Measurements from ENCODE around the gene METRN.
"Not testable (repeated sequence)": the region's sequence is repeated elsewhere in the genome, so short reads cannot be mapped to it uniquely, and the experiment has no call there.

The METRN gene

DNA sequence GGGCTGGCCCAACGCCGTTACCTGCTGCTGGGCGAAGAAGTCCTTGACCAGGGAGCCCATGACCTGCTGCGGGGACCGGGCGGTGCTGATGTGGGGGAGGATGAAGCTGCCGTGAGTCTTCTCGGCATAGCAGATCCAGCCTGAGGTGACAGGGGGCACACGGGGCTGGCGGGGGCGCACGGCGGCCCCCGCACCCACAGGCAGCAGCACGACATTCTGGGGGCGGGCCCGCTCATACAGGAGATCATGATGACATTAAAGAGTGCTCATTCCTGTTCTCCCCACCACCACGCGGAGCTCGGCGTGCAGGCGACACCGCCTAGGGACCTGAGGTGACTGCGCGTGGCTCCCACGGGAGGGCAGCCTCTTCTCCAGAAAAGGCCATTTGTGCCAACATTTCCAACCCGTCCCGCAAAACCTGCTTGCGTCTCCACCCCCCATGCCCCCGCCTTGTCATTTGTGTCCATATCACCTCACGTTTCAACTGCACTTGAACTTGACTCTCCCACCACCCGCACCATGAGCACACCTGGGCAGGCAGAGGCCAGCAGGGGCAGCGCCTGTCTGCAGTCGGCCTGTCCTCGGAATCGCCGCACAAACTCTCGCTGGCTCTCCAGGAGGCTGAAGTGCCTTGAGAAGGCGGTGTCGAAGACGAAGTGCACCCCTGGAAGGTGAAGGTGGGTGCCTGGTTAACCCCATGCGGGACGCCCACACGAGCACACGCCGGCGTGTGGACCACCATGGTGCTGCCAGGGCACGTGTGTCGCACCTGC, 19.5 kb downstream of the METRN start:
- no peak for DNase-seq (ENCODE audit: low read depth in 2 of 3, low spot score in 2 of 3)

DNA sequence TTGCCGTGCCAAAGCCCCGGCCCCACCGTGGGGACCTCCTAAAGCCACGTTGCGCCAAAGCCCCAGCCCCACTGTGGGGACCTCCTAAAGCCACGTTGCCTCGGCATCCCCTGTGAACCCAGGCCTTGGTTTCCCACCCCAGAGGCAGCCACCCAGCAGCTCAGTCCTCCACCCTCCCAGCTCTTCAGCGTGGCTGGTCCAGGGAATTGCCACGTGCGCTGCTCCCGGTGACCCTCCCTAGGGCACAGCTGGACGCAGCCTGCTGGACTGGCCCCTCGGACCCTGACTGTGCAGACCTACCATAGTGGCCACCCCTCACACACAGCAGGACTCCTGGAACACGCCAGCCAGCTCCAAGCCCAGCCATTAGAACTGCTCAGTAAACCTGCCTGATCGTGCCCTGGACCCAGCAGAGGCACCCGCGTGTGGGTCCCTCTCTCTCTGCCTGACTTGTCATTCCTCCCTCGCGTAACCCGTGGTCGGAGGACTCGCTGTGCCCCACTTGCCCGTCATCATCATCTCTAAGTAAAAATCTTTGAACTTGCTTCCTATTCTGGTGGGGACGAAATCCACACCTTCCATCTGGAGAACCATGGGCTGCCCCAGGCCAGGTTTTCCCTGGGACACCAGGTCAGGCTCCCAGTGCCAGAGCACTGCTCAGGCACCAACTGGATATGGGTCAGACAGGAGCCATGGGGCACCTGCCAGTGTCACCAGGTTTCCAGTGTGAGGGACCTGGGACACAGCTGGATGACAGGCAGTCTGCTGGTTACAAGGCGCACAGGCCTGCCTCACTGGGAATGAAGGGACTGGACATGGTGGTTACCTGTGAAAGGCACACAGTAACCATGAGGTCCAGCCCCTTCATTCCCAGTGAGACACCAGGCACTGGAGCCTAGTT, 20.3 kb downstream of the METRN start:
- no peak for DNase-seq (ENCODE audit: low read depth in 2 of 3, low spot score in 2 of 3)

GRCh38 chr16:735982-736453, 21.1 kb downstream of the METRN start:
- DNase-seq (ENCODE audit: low read depth in 2 of 3, low spot score in 2 of 3): peak in 1 of 3 experiments; percentile 47

GRCh38 chr16:736936-737481, 22.1 kb downstream of the METRN start:
- no peak for DNase-seq (ENCODE audit: low read depth in 2 of 3, low spot score in 2 of 3)

DNA sequence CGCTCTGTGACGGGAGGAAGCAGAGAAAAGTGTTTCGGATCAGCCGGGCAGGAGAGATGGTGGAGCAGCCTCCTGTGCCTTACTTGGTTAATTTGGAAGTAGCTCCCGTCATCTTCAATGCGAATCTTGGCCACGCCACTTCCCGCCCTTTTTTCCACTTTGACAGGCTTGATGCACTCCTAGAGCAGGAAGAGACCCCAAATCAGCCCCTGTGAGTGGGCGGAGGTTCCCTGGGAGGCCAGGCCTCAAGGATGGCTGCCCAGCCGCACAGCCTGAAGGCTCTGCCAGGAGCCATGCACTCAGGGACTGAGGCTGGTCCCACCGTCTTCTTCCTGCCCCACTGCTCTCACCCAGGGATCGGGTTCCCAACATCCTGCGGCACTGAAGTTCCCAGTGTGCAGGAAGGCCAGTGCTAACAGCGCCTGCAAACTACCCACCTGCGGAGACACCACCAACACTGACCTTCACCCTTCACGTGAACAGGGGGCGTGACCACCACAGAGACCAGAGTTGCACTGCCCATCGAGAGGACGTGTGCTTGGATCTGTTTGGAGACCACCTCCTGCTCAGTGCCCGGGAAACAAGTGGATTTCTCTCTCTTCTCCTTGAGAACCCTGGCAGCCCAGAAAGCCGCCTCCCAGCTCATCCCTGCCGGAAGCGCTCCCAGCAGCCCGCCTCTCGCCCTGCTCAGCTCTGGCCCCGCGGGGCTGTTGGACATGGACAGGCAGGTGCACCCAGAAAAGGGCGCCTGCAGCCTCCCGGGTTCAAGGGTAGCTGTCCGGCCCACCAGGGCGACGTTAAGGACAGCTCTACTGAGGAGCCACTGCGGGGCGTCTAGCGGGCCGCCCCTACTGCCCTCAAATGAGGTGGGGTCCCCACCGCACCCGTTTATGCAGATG, 24.9 kb downstream of the METRN start:
- DNase-seq (ENCODE audit: low read depth in 2 of 3, low spot score in 2 of 3): no peak

DNA sequence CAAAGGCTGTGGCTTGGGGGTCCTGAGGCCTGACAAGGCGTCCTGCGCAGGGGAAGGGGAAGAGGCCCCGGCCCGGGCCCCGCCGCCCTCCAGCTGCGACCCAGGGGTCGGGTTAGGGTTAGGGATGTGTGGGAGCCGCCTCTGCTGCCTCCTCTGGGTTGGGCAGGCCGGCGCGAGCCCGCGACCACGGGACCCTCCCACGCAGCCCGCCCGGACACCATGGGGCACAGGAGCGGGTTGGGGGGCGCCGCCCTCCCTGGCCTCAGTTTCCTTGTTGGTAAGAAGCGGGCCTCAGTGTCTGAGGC, 25.5 kb downstream of the METRN start:
- no peak for DNase-seq (ENCODE audit: low read depth in 2 of 3, low spot score in 2 of 3)

DNA sequence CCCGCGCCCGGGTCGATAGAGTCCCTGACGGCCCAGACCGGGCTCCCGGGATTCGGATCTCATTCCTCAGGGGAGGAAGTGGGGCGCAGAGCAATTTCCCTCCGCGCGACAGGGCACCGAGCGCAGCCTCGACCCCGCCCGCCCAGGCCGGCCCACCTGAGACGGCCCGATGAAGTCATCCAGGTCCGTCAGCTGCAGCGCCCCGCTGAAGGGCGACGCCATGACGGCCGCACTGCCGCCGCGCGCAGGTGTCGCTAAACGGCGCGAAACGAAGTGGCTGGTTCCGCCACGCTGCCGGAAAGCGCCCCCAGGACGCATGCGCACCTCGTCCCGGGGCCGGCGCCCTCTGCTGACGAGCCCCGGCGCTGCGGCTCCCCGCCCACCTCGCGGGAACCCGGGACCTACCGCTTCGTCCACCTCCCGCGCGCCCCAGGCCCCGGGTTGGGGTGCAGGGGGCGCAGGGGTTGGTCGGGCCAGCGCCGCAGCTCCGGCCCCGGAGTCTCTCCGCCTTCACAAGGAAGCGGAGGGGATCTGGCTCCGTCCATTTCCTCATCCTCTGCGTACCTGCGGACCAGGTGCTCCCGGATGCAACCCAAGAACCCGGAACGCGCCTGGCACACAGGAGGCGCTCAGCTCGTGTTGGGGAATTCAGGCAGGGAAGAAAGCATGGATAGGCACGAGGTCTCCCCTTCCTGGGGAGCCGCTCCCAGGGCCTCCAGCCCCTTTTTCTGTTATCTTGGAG, 26.0 kb downstream of the METRN start, which contains the start of gene CIAO3:
CIAO3 (minus strand) TSS at position 234 of the 742 bp plus-strand sequence; CDS start at position 222, 12 bp downstream.
- DNase-seq (ENCODE audit: low read depth in 2 of 3, low spot score in 2 of 3): peak; percentile 92 to 97 (median 97)

GRCh38 chr16:741986-742629, 27.2 kb downstream of the METRN start:
- no peak for DNase-seq (ENCODE audit: low read depth in 2 of 3, low spot score in 2 of 3)

GRCh38 chr16:742894-743293, 28.0 kb downstream of the METRN start:
- not testable (repeated sequence) for DNase-seq (ENCODE audit: low read depth in 2 of 3, low spot score in 2 of 3)

DNA sequence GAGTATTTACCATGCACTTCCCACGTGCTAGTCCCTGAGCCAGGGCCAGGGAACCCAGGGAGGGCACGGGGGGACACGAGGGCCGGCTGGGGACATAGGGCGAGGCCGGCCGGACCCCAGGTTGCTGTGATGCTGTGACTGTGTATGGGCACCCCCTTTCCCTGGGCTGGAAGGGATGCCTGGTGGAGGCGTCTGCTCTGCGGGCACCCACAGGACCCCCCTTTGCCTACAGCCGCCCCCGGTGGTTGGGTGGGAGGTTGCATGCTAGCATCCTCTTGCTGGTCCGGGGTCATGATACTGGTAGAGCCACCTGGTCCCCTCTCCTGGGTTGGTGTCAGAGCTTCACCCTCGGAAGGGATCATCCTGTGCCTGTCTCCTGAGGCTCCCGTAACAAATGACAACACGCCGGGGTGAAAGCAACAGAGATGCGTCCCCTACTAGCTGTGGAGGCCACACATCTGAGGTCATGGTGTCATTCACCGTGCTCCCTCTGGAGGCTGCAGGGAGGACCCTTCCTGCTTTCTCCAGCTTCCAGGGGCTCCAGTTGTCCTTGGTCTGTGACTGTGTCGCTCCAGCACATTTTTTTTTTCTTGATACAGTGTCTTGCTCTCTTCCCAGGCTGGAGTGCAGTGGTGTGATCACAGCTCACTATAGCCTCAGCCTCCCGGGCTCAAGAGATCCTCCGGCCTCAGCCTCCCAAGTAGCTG, 29.0 kb downstream of the METRN start:
- no peak for DNase-seq (ENCODE audit: low read depth in 2 of 3, low spot score in 2 of 3)

- DNase-seq (ENCODE audit: low read depth in 2 of 3, low spot score in 2 of 3): no peak
Measured at GRCh38 chr16:745739-746138, 30.8 kb downstream of the METRN start.

DNA sequence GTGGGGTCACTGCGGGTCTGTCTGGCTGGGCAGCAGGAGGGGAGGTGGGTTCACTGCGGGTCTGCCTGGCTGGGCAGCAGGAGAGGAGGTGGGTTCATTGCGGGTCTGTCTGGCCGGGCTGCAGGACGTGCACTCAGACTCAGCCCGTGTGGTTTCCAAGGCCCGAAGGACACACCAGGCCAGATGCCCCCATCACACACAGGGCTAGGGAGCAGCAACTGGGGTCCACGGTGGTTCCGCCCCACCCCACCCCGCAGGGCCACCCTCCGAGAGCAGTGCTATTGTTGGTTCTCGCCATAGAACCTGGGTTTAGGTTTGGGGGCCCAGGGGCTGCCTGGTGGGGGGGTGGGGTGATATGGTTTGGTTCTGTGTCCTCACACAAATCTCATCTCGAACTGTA, 31.7 kb downstream of the METRN start:
- no peak for DNase-seq (ENCODE audit: low read depth in 2 of 3, low spot score in 2 of 3)

- no peak for DNase-seq (ENCODE audit: low read depth in 2 of 3, low spot score in 2 of 3)
Measured at GRCh38 chr16:747978-748746, 33.2 kb downstream of the METRN start.

- no peak for DNase-seq (ENCODE audit: low read depth in 2 of 3, low spot score in 2 of 3)
Measured at GRCh38 chr16:749010-749409, 34.1 kb downstream of the METRN start.

DNA sequence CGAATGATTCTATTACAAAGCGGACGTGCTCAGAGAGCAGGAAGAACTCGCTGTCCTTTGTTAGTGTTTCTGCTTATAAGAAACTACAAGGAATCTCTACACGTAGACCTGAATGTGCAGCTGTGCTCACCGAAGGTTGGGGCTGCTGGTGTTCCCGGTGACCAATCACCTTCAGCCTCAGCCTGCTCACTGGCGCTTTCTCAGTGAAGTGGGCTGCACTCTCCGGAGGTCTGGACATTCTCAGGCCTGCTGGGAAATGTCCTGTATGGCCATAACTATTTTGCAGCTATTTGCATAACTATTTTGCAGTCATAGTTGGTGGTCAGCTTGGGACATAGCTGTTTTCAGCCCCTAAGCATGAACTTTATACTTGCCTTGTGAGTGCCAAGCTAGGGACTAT, 35.6 kb downstream of the METRN start:
- DNase-seq (ENCODE audit: low read depth in 2 of 3, low spot score in 2 of 3): no peak

DNA sequence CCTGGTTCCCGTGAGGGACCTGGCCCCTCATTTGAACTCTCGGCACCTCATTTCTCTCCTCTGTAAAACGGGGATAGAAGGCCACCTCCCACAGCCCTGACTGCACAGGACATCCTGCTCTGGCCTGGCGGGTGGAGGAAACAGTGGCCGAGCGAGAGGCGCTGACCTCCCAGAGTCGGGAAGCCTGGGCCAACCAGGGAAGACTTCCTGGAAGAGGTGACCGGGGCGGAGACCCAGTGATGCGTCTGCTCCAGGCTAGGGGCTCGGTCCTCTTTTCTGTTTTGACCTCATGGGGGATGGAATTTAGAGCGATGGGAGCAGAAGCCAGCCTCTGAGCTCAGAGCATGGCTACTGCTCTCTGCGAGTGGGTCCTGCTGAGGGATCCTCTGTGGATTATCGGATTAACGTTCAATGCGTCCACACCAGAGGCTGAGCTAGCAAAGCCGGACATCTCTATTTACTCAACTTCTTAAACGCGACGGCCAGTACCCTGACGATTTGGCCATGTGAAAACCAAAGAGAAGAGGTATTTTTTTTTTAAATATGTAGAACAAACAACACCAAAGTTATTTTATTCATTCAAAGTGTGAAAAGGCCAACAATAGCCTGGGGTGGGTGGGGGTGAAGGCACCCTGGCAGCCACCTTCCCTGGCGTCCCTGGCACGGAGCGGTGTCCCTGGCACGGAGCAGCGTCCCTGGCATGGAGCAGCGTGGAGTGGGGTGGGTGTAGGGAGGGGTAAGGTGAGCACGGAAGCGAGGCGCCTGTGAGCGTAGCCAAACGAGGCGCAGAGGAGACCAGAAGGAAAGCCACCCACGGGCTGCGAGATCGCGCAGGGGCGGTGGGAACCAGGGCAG, 36.5 kb downstream of the METRN start:
- no peak for DNase-seq (ENCODE audit: low read depth in 2 of 3, low spot score in 2 of 3)

DNA sequence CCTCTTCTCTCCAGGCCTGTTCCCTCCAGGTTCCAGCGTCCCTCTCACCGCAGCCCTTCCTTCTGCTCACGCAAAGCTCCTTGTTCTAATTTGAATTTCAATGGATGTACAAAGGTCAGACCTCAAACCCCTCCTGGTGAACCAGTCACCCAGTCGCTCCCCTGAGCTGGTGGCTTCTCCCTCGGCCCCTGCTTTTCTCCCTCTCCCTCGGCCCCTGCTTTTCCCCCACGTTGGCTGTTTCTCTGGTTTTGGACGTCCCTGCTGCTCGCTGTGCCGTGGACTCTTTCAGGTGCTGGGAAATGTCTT, 37.0 kb downstream of the METRN start:
- no peak for DNase-seq (ENCODE audit: low read depth in 2 of 3, low spot score in 2 of 3)
